Astrocyte (in vitro differentiated cells and primary cell): ENCODE data around the gene U2AF1L4. TPM values are rescaled to one million over a fixed set of nuclear protein-coding genes. Genes with fewer than 3 reads are reported as not detected.

Experiments
- DNase-seq: peaks from one replicate; pipeline ENCODE4 v3.0.0-alpha.2; 2010; ENCODE audit warnings: low read depth
- FAIRE-seq: peaks from 2 replicates; lab custom pipeline; 2011; peaks lifted over from hg19 to GRCh38; lab: Jason Lieb, UNC
- H2AFZ ChIP-seq: 2 replicates; pipeline ENCODE4 v1.6.0; 2012; ENCODE audit warnings: low read depth, low read length, inconsistent platforms
- H3K27ac ChIP-seq: 2 replicates; pipeline ENCODE4 v1.5.1; 2011; ENCODE audit warnings: low read depth, low read length, inconsistent platforms
- H3K27me3 ChIP-seq: 2 replicates; pipeline ENCODE4 v1.6.0; 2011; ENCODE audit warnings: low read length, inconsistent platforms; ENCODE audit not compliant: insufficient read depth
- H3K36me3 ChIP-seq: 2 replicates; pipeline ENCODE4 v1.5.1; 2011; ENCODE audit warnings: low read length, inconsistent platforms; ENCODE audit not compliant: insufficient read depth
- H3K4me1 ChIP-seq: 2 replicates; pipeline ENCODE4 v1.5.1; 2011; ENCODE audit warnings: low read length, inconsistent platforms; ENCODE audit not compliant: insufficient read depth
- H3K4me2 ChIP-seq: 2 replicates; pipeline ENCODE4 v1.6.0; 2012; ENCODE audit warnings: low read length, inconsistent platforms
- H3K4me3 ChIP-seq: 2 replicates; pipeline ENCODE4 v1.5.1; 2011; ENCODE audit warnings: low read depth, mild to moderate bottlenecking, low read length, inconsistent platforms; ENCODE audit not compliant: insufficient read depth
- H3K79me2 ChIP-seq: 2 replicates; pipeline ENCODE4 v1.6.0; 2012; ENCODE audit warnings: mild to moderate bottlenecking, low read length, inconsistent platforms; ENCODE audit not compliant: insufficient read depth
- H3K9ac ChIP-seq: 2 replicates; pipeline ENCODE4 v1.6.0; 2012; ENCODE audit warnings: mild to moderate bottlenecking, low read length, inconsistent platforms
- H3K9me3 ChIP-seq: 2 replicates; pipeline ENCODE4 v1.5.1; 2012; ENCODE audit warnings: low read depth, mild to moderate bottlenecking, low read length, inconsistent platforms; ENCODE audit not compliant: insufficient read depth
- H4K20me1 ChIP-seq: 2 replicates; pipeline ENCODE4 v1.6.0; 2012; ENCODE audit warnings: low read length, inconsistent platforms; ENCODE audit not compliant: insufficient read depth
- H3K27ac Mint-ChIP-seq: one replicate; pipeline ENCODE4 v1.8.0; 2021; ENCODE audit warnings: mild to moderate bottlenecking, mixed read lengths; ENCODE audit not compliant: unreplicated experiment
- H3K27me3 Mint-ChIP-seq: one replicate; pipeline ENCODE4 v1.8.0; 2021; ENCODE audit warnings: low read depth, mixed read lengths; ENCODE audit not compliant: unreplicated experiment
- H3K36me3 Mint-ChIP-seq: one replicate; pipeline ENCODE4 v1.8.0; 2021; ENCODE audit warnings: low read depth, mixed read lengths; ENCODE audit not compliant: unreplicated experiment
- H3K4me1 Mint-ChIP-seq: one replicate; pipeline ENCODE4 v1.8.0; 2021; ENCODE audit warnings: low read depth, mixed read lengths; ENCODE audit not compliant: unreplicated experiment
- H3K4me3 Mint-ChIP-seq: one replicate; pipeline ENCODE4 v1.8.0; 2021; ENCODE audit warnings: mild to moderate bottlenecking, moderate library complexity, mixed read lengths; ENCODE audit not compliant: unreplicated experiment
- H3K9me3 Mint-ChIP-seq: one replicate; pipeline ENCODE4 v1.8.0; 2021; ENCODE audit warnings: mild to moderate bottlenecking, mixed read lengths; ENCODE audit not compliant: unreplicated experiment
- CTCF ChIP-seq: IDR thresholded peaks from 2 replicates; pipeline ENCODE4 v1.5.1; 2011; ENCODE audit warnings: low read depth, mild to moderate bottlenecking, inconsistent platforms, low read length, moderate library complexity; ENCODE audit not compliant: insufficient read depth
- EZH2 ChIP-seq: IDR thresholded peaks from 2 replicates; pipeline ENCODE4 v1.6.1; 2012; ENCODE audit warnings: mild to moderate bottlenecking, low read length, inconsistent platforms; ENCODE audit not compliant: insufficient read depth
- total RNA-seq: library from RNA; stranded (reverse); gene quantifications from 2 replicates; pipeline ENCODE4 v1.2.1, GENCODE V29; 2021

Gene U2AF1L4
- total RNA-seq, 1 donor from 2014 or later: 15.7 TPM

GRCh38 chr19:35715355-35715809, 29.8 kb downstream of the U2AF1L4 start:
- no peak for DNase-seq
- Histone ChIP-seq H2AFZ (no peak overlapping the region), H3K4me1 (peaks cover 18% of the 10 kb centered on the region), H4K20me1 (peaks cover 21% of the 10 kb centered on the region), H3K27ac (no peak overlapping the region), H3K36me3 (no peaks in the 10 kb centered on the region), H3K9ac (no peak overlapping the region), H3K9me3 (no peaks in the 10 kb centered on the region), H3K4me3 (no peak overlapping the region), H3K79me2 (peaks cover 23% of the 10 kb centered on the region), H3K4me2 (peak overlapping the region; percentile 91), H3K27me3 (peaks cover 2% of the 10 kb centered on the region)
- Mint-ChIP-seq H3K9me3 (no peaks in the 10 kb centered on the region), H3K4me3 (no peak overlapping the region), H3K4me1 (peaks cover 6% of the 10 kb centered on the region), H3K36me3 (peaks cover 9% of the 10 kb centered on the region), H3K27ac (no peak overlapping the region), H3K27me3 (peaks cover 6% of the 10 kb centered on the region)
- FAIRE-seq: no peak
- TF ChIP-seq CTCF: no peak
- TF ChIP-seq EZH2: no peak

- H3K27me3 ChIP-seq: peaks cover 2% of the 10 kb centered on the region
- peaks cover 8% of the 10 kb centered on the region for H3K36me3 Mint-ChIP-seq
- peaks cover 6% of the 10 kb centered on the region for H3K27me3 Mint-ChIP-seq
- TF ChIP-seq CTCF (no peak), EZH2 (no peak)
- no peak overlapping the region for H3K4me3 Mint-ChIP-seq
- no peaks in the 10 kb centered on the region for H3K9me3 ChIP-seq
- no peak overlapping the region for H2AFZ ChIP-seq
- H4K20me1 ChIP-seq: peaks cover 15% of the 10 kb centered on the region
- no peaks in the 10 kb centered on the region for H3K36me3 ChIP-seq
- no peaks in the 10 kb centered on the region for H3K9me3 Mint-ChIP-seq
- no peak overlapping the region for H3K27ac ChIP-seq
- peaks cover 18% of the 10 kb centered on the region for H3K4me1 ChIP-seq
- no peak for DNase-seq
- no peak for FAIRE-seq
- no peak overlapping the region for H3K9ac ChIP-seq
- no peak overlapping the region for H3K4me3 ChIP-seq
- peaks cover 6% of the 10 kb centered on the region for H3K4me1 Mint-ChIP-seq
- peaks cover 17% of the 10 kb centered on the region for H3K79me2 ChIP-seq
- no peak overlapping the region for H3K4me2 ChIP-seq
- H3K27ac Mint-ChIP-seq: no peak overlapping the region
Observed at GRCh38 chr19:35714601-35715354, 30.4 kb downstream of the U2AF1L4 start.
